NB4 (cell line): ENCODE results near the gene PSMB11.

ENCODE experiments used
- DNase-seq: peaks from one replicate; pipeline ENCODE4 v3.0.0; 2010; ENCODE audit warnings: low read depth
- H3K4me3 ChIP-seq: one replicate; pipeline ENCODE4 v1.5.1; 2011; ENCODE audit warnings: mild to moderate bottlenecking, low read depth, low read length, moderate library complexity
- MYC ChIP-seq: IDR thresholded peaks from 2 replicates; pipeline ENCODE4 v1.6.1; 2011; ENCODE audit warnings: low read depth, low read length
- POLR2A ChIP-seq: IDR thresholded peaks from 2 replicates; pipeline ENCODE4 v1.6.1; 2011; ENCODE audit warnings: mild to moderate bottlenecking; ENCODE audit not compliant: insufficient read length; ENCODE audit errors: extremely low read depth
- TF ChIP-seq, protein P1 (sequence below): IDR thresholded peaks from one replicate; pipeline ENCODE4 v1.5.1; 2012; ENCODE audit warnings: low read depth, low read length
- TF ChIP-seq, protein P2 (sequence below): IDR thresholded peaks from 2 replicates; pipeline ENCODE4 v1.6.1; 2011; ENCODE audit warnings: low read depth, low read length

The PSMB11 gene

DNA sequence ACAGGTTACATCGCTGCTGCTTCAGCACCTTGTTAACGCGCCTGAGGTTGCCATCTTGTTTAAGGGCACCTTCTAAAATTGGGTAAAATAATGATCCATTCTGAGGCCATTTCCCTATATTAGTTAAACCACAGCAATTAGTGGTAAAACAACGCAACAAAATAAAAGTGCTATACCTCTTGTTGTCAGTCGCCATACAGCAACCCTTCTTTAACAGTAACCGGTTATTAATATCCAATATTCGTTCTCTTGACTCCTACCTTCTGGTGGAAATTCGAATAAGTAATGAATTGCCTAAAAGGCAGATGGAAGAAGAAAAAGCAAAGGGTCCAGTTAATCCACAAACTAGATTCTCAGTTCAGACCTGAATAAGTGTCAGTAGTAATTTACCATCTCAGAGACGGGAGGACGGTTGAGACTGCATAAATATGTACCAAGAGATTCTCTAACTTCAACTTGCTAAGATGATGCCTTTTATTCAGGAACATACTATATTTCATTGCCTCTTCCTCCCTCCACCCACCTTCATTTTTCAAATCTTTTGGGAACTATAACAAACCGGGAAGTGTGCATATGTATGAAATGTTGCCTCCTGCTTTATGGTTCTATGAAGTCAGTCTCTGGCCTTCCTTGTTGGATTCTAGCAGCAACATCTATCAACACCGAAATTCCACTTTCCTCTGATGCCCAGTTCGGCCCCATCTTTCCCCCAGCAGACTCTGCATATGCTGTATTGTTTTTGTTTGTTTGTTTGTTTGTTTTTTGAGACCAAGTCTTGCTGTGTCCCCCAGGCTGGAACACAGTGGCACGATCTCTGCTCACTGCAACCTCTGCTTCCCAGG lies 6.5 kb upstream of the PSMB11 start:
- peak overlapping the region; percentile 97 for H3K4me3 ChIP-seq
- TF ChIP-seq, protein P1, sequence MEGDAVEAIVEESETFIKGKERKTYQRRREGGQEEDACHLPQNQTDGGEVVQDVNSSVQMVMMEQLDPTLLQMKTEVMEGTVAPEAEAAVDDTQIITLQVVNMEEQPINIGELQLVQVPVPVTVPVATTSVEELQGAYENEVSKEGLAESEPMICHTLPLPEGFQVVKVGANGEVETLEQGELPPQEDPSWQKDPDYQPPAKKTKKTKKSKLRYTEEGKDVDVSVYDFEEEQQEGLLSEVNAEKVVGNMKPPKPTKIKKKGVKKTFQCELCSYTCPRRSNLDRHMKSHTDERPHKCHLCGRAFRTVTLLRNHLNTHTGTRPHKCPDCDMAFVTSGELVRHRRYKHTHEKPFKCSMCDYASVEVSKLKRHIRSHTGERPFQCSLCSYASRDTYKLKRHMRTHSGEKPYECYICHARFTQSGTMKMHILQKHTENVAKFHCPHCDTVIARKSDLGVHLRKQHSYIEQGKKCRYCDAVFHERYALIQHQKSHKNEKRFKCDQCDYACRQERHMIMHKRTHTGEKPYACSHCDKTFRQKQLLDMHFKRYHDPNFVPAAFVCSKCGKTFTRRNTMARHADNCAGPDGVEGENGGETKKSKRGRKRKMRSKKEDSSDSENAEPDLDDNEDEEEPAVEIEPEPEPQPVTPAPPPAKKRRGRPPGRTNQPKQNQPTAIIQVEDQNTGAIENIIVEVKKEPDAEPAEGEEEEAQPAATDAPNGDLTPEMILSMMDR = no peak
- TF ChIP-seq, protein P2, sequence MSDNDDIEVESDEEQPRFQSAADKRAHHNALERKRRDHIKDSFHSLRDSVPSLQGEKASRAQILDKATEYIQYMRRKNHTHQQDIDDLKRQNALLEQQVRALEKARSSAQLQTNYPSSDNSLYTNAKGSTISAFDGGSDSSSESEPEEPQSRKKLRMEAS = no peak
- TF ChIP-seq POLR2A (no peak), MYC (no peak)
- DNase-seq = no peak

DNA sequence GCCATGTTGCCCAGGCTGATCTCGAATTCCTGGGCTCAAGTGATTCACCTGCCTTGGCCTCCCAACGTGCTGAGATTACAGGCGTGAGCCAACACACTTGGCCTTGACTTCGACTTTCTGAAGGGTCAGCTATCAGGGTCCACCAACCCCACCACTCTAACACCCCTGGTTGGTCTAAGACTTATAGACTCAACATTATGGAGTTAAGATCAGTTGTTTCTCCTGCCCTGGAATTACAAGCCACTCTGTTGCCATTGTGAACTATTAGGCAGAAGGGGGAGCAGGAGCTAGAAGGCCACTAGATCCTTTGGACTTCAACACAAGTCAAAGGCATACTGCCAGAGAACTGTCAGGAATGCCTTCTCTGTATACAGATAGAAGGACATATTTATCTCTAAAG lies 1.9 kb upstream of the PSMB11 start:
- no peak for DNase-seq
- H3K4me3 ChIP-seq = no peak overlapping the region
- TF ChIP-seq, protein P1 = no peak

DNA sequence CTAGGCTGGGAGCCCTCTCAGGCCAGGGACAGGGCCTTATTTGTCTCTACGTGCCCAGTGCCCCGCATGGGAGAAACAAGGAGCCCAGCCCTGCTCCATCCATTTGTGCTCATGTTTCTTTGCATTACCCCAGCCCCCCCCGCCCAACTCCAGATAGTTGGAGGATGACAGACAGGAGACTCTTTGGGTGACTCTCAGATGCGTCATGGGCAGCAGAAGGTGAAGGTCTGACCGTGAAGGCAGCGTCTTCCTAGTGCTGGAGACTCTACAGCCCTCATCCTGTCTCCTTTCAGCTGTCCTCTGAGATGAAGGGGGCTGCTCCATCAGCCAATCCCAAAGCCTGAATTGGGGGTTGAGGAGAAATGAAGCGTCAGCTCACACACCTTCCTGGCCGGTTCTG lies 283 bp upstream of the PSMB11 start:
- DNase-seq = no peak
- H3K4me3 ChIP-seq = no peak overlapping the region
- TF ChIP-seq POLR2A (no peak), MYC (no peak)
- TF ChIP-seq, protein P1 = no peak
- TF ChIP-seq, protein P2 = no peak

DNA sequence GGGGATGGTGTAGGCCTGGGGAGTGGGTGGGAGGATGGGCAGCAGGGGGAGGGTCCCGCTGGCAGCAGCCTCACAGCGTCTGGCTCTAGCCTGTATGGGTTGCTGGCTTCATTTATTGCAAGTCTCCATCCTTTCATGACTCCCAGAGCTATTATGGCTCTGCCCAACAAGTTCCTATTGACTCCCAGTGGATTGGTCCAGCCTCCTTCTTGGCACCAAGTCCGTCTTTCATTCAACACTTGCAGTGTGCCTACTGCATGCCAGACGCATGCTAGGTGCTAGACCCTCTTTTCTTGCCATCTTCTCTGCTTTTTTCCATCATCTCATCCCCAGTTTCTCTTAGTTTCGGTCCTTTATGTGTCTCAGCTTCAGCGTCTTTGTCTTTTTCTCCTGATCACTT lies 1.1 kb downstream of the PSMB11 start:
- H3K4me3 ChIP-seq = no peak overlapping the region
- TF ChIP-seq, protein P1 = no peak
- TF ChIP-seq, protein P2 = no peak
- no peak for TF ChIP-seq POLR2A
- TF ChIP-seq MYC = no peak
- no peak for DNase-seq

DNA sequence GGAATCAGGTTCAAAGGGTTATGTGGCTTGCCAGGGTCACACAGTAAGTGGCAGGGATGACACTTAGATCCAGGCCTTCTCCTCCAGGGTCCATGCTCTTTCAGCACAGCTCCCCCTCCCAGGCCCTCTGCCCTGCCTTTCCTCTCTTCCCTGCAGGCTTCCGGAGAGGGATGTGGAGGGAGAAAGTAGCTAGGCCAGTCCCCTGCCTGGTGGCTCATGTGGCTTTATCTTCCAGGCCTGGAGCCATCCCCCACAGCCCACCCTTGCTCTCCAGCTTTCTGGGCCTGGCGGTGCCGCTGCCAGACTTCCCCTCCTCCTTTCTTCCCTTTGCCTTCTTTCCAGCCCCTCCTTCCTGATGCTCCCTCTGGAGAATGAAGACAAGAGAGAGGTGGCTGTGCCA lies 1.7 kb downstream of the PSMB11 start:
- TF ChIP-seq, protein P2 = no peak
- TF ChIP-seq MYC = no peak
- TF ChIP-seq, protein P1 = no peak
- no peak for TF ChIP-seq POLR2A
- no peak for DNase-seq
- H3K4me3 ChIP-seq = no peak overlapping the region
